Heart right ventricle (tissue), 16 donors: Measurements from ENCODE around the gene FGF2. TPM values are rescaled to one million over a fixed set of nuclear protein-coding genes. Genes with fewer than 3 reads are reported as not detected.
"Not testable (repeated sequence)": the region's sequence is repeated elsewhere in the genome, so short reads cannot be mapped to it uniquely, and the experiment has no call there.

Source experiments
- ATAC-seq, 8 donors: fragments of 200-7000 bp; cut with Tn5 transposase; one replicate each; pipeline ENCODE4 v1.9.1; 2020; ENCODE audit warnings: mild to moderate bottlenecking in 8 of 8, moderate library complexity in 8 of 8, moderate number of reproducible peaks in 1 of 8
- DNase-seq, 2 donors: peaks; one replicate each; pipeline ENCODE4 v3.0.0-alpha.2; 2020
- H3K27ac ChIP-seq, 10 donors: fragments of 200-600 bp; sonication (generic) in 2 of 10; one replicate each; pipeline versions ENCODE4 v1.5.0 to v1.8.0; 2020 to 2022; ENCODE audit warnings: mild to moderate bottlenecking in 3 of 10
- H3K27me3 ChIP-seq, 7 donors: fragments of 200-600 bp; one replicate each; pipeline ENCODE4 v1.8.0; 2021 to 2022; ENCODE audit warnings: mild to moderate bottlenecking in 2 of 7
- H3K36me3 ChIP-seq, 9 donors: fragments of 200-600 bp; sonication (generic) in 1 of 9; one replicate each; pipeline versions ENCODE4 v1.5.0 to v1.8.0; 2020 to 2022; ENCODE audit warnings: mild to moderate bottlenecking in 2 of 9
- H3K4me1 ChIP-seq, 9 donors: fragments of 200-600 bp; sonication (generic) in 1 of 9; one replicate each; pipeline versions ENCODE4 v1.5.0 to v1.8.0; 2020 to 2022; ENCODE audit warnings: mild to moderate bottlenecking in 4 of 9
- H3K4me3 ChIP-seq, 10 donors: fragments of 200-600 bp; sonication (generic) in 2 of 10; one replicate each; pipeline versions ENCODE4 v1.5.0 to v1.8.0; 2020 to 2022; ENCODE audit warnings: mild to moderate bottlenecking in 7 of 10, moderate library complexity in 2 of 10
- H3K9me3 ChIP-seq, 11 donors: fragments of 200-600 bp in 10 of 11; sonication (generic) in 2 of 11; one replicate each; pipeline versions ENCODE4 v1.5.0 to v1.8.0; 2013 to 2022; ENCODE audit warnings: mild to moderate bottlenecking in 2 of 11, control low read depth in 1 of 11, moderate library complexity in 1 of 11
- WGBS, 2 donors: extraction: QIAGEN DNeasy Blood & Tissue Kit; methylation state at CpG; one replicate each; pipeline ENCODE4 v1.1.7; 2013; ENCODE audit warnings: inconsistent platforms in 1 of 2; 5-methylcytosine and 5-hydroxymethylcytosine counted together
- intact Hi-C, 10 donors: fragments of 100-400 bp; cut with DNase I; formaldehyde crosslinking; loops; one replicate each; pipeline versions ENCODE4 v1.11.1 to v1.14.2; 2022
- polyA plus RNA-seq, 2 donors: library from polyadenylated mRNA; stranded (reverse); fragments of 200-250 nt; gene quantifications; one replicate each; pipeline ENCODE4 v1.2.3, GENCODE V29; 2013
- total RNA-seq, 10 donors: library from RNA; stranded (reverse); fragmentation: NEBNext Ultra II Directional in 3 of 10; extraction: Animal tissue kit (Norgen Biotek cat#: 25700) in 3 of 10; gene quantifications; one replicate each; pipeline versions ENCODE4 v1.2.1 to v1.2.4, GENCODE V29; 2021 to 2023
- TF ChIP-seq, protein P1 (sequence below), 9 donors: fragments of 200-600 bp; sonication (generic) in 2 of 9; IDR thresholded peaks; one replicate each; pipeline versions ENCODE4 v1.5.0 to v1.8.0; 2021 to 2022; ENCODE audit warnings: antibody characterized with exemption in 9 of 9, mild to moderate bottlenecking in 5 of 9, moderate library complexity in 1 of 9
- donor health status: Arrhythmogenic right ventricular cardiomyopathy.
- donor health status: ischemic (EF 13 %, LVEDD 7.1; RV severe dilation, severe dysfunction).
- donor health status: healthy with polysubstance abuse.
- donor health status: DM: no; HTN: yes; CAD: no.
- donor health status: DM: no; HTN: no; CAD: no.
- donor health status: ischemic (EF 25% LVEDD 6.9; RV normal size, moderate dysfunction).
- donor health status: ischemic (EF 25% LVEDD 5.7; RV mildly dilated, moderate dysfunction).
- donor health status: healthy.
- donor health status: DM: yes; HTN: yes; CAD: no.
- donor health status: Ischemic cardiomyopathy.
- donor health status: ischemic (EF 35%, LVEDD 5.7; RV mildly dilated, moderate dysfunction).
- donor health status: nonischemic (EF 11% LVEDD 7.7; RV severe dilation, severe dysfunction).
- donor health status: DM: yes; HTN: yes; CAD: no.
- donor health status: PGD.
- donor health status: ischemic (EF 29% LVEDD 5.4; RV normal size, mild dysfunction).
- donor health status: nonischemic (EF 23%, LVEDD 6.1; RV moderate dilation, normal function).

The FGF2 gene
- total and polyA plus RNA-seq, 12 donors = 2.9 to 8.6 (median 5.6) TPM

DNA sequence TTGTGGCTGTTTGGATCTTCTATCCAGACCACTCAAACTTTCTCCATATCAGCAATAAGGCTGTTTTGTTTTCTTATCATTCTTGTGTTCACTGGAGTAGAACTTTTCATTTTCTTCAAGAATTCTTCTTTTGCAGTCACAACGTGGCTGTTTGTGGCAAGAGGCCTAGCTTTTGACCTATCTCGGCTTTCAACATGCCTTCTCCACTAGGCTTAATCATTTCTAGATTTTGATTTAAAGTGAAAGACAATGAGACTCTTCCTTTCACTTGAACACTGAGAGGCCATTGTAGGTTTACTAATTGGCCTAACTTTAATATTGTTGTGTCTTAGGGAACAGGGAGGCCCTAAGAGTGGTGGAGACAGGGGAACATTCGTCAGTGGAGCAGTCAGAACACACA, 19.1 kb downstream of the FGF2 start:
- H3K36me3 ChIP-seq = no peaks in the 10 kb centered on the region
- H3K9me3 ChIP-seq = no peaks in the 10 kb centered on the region
- no peaks in the 10 kb centered on the region for H3K27me3 ChIP-seq
- ATAC-seq (no peak), DNase-seq (no peak)
- WGBS, 2 donors = 80 to 86% methylated on average over 3 of the region's 3 CpGs
- no peak overlapping the region for H3K4me3 ChIP-seq
- H3K27ac ChIP-seq = no peak overlapping the region
- TF ChIP-seq, protein P1, sequence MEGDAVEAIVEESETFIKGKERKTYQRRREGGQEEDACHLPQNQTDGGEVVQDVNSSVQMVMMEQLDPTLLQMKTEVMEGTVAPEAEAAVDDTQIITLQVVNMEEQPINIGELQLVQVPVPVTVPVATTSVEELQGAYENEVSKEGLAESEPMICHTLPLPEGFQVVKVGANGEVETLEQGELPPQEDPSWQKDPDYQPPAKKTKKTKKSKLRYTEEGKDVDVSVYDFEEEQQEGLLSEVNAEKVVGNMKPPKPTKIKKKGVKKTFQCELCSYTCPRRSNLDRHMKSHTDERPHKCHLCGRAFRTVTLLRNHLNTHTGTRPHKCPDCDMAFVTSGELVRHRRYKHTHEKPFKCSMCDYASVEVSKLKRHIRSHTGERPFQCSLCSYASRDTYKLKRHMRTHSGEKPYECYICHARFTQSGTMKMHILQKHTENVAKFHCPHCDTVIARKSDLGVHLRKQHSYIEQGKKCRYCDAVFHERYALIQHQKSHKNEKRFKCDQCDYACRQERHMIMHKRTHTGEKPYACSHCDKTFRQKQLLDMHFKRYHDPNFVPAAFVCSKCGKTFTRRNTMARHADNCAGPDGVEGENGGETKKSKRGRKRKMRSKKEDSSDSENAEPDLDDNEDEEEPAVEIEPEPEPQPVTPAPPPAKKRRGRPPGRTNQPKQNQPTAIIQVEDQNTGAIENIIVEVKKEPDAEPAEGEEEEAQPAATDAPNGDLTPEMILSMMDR (IDR thresholded peaks at IDR 0.05) = no peak
- intact Hi-C loops = loop anchor here in 1 of 10 donors (5.0 kb wide), 1 partner anchor 42 kb away; no protein-coding TSS in a partner anchor
- H3K4me1 ChIP-seq = peaks cover 0 to 30% (median 7%) of the 10 kb centered on the region in 9 donors

GRCh38 chr4:122847931-122848330, 21.3 kb downstream of the FGF2 start:
- intact Hi-C loops = loop anchor here in 1 of 10 donors (5.0 kb wide), 1 partner anchor 39 kb away; no protein-coding TSS in a partner anchor
- no peaks in the 10 kb centered on the region for H3K9me3 ChIP-seq
- no peak overlapping the region for H3K27ac ChIP-seq
- peaks cover 0 to 12% (median 2%) of the 10 kb centered on the region in 9 donors for H3K4me1 ChIP-seq
- no peak for DNase-seq
- H3K27me3 ChIP-seq = no peaks in the 10 kb centered on the region
- no peak overlapping the region for H3K4me3 ChIP-seq
- no peak for ATAC-seq
- TF ChIP-seq, protein P1 (IDR thresholded peaks at IDR 0.05) = no peak
- H3K36me3 ChIP-seq = no peaks in the 10 kb centered on the region
- 90 to 91% methylated on average over 1 of the region's 1 CpG for WGBS, 2 donors

- ATAC-seq, DNase-seq, H3K9me3 ChIP-seq, H3K4me3 ChIP-seq, H3K27ac ChIP-seq, H3K36me3 ChIP-seq, H3K27me3 ChIP-seq: not testable (repeated sequence)
- intact Hi-C loops = loop anchor here in 1 of 10 donors (5.0 kb wide), 1 partner anchor 38 kb away; no protein-coding TSS in a partner anchor
- H3K4me1 ChIP-seq = peaks cover 0 to 14% (median 0%) of the 10 kb centered on the region in 9 donors
- WGBS, 2 donors = 97 to 100% methylated on average over 3 of the region's 3 CpGs
Observed at GRCh38 chr4:122849789-122850188, 23.2 kb downstream of the FGF2 start.

DNA sequence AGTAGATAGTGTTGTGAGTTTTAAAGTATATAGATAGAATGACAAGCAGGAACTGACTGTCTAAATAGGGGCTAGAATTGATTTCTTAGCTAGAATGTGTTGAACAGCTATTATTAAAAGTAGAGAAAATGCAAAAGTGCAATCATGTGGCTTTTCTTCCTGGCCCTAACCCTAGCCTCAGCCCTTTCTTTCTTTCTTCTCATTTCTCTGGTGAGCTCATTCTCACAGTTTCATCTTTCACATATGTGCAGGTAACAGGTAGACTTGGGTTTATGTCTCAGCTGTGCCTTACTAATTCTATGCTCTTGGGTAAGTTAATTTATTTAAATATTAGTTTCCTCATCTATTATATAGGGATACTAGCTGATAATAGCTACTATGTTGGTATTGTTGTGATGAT, 24.9 kb downstream of the FGF2 start:
- no peaks in the 10 kb centered on the region for H3K27me3 ChIP-seq
- no peak overlapping the region for H3K4me3 ChIP-seq
- no peak overlapping the region for H3K27ac ChIP-seq
- peaks cover 0 to 24% (median 0%) of the 10 kb centered on the region in 9 donors for H3K4me1 ChIP-seq
- intact Hi-C loops = no loop called here
- H3K36me3 ChIP-seq = no peaks in the 10 kb centered on the region
- H3K9me3 ChIP-seq = no peaks in the 10 kb centered on the region
- no peak for DNase-seq
- TF ChIP-seq, protein P1 (IDR thresholded peaks at IDR 0.05) = no peak
- ATAC-seq = no peak
